ENCODE measurements around the gene EEA1. TPM values are rescaled to one million over a fixed set of nuclear protein-coding genes. Genes with fewer than 3 reads are reported as not detected.

The EEA1 gene
- total RNA-seq, 1 experiment from 2014 or later: 35.7 TPM

DNA sequence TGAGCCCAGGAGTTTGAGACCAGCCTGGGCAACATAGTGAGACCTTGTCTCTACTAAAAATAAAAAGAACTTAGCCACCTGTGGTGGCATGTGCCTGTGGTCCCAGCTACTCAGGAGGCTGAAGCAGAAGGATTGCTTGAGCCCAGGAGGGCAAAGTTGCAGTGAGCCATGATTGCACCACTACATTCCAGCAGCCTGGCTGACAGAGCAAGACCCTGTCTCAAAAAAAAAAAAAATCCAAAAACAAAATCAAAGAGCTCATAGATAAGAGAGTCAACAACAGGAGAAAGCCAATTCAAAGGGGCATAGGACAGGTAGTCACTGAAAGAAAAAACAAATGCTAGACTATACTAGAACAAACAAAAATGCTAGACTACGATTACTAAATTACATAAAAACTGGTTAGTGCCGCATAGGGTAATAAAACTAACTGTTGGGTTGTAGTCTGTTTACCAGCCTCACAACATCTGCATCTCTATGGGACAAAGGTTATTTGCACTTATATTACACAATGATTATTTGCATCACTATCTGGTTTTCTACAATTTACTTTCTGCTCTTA lies 16.6 kb upstream of the EEA1 start:
- no peak for DNase-seq (ENCODE audit: low spot score)
- intact Hi-C loops (cut with micrococcal nuclease; ENCODE audit: unreplicated experiment): no loop called here
- ChIA-PET POLR2A (ENCODE audit: low non-redundant PET) (no interaction called here), CTCF (no interaction called here)
- TF ChIP-seq EZH2 (IDR thresholded peaks at IDR 0.05; ENCODE audit: borderline replicate concordance, low read depth, low read length, poor library complexity, severe bottlenecking): no peak
- no peaks in the 10 kb centered on the region for H3K9me3 ChIP-seq (ENCODE audit: low read depth, low read length, poor library complexity, severe bottlenecking)
- H3K27ac ChIP-seq (ENCODE audit: low read depth, low read length, poor library complexity, severe bottlenecking): no peak overlapping the region
- no peak overlapping the region for H3K4me3 ChIP-seq (ENCODE audit: low read depth, low read length, poor library complexity, severe bottlenecking)
- H3K36me3 ChIP-seq (ENCODE audit: insufficient read depth, low read length, poor library complexity, severe bottlenecking): no peaks in the 10 kb centered on the region
- no peaks in the 10 kb centered on the region for H3K4me1 ChIP-seq (ENCODE audit: insufficient read depth, low read length, poor library complexity, severe bottlenecking)
- no peaks in the 10 kb centered on the region for H3K27me3 ChIP-seq (replicated peaks; ENCODE audit: insufficient read depth, low read depth, low read length, poor library complexity)
- BruUV-seq (replicated peaks): no TSS peak

DNA sequence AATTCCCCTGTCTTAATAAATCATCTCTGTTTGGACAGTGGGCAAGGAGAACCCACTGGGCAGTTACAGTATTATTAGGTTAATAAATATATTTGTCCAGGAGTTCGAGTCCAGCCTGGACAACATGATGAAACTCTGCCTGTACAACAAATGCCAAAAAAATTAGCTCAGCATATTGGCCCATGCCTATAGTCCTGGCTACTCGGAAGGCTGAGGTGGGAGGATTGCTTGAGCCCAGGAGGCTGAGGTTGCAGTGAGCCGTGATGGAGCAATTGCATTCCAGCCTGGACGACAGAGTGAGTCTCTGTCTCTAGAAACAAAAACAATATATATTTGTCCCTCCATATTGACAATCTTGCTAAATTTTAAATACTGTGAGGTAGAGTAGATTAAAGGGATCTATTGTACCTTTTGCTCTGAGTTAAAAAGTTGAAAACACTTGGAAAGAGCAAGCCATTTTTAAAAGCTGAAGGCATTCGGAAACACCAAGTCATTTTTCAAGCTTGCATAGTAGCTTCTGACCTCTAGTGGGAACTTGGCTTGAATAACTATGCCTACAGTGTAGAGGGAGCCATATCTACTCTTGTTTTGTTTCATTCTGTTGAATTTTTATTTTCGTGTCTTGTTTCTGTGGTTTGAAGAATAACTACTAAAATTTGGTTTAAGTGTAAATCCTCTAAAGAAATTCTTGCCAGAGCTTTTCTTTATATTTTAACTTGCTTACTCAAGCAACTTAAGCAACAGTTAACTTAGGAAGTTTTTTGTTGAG lies 14.6 kb upstream of the EEA1 start:
- TF ChIP-seq, protein P1, sequence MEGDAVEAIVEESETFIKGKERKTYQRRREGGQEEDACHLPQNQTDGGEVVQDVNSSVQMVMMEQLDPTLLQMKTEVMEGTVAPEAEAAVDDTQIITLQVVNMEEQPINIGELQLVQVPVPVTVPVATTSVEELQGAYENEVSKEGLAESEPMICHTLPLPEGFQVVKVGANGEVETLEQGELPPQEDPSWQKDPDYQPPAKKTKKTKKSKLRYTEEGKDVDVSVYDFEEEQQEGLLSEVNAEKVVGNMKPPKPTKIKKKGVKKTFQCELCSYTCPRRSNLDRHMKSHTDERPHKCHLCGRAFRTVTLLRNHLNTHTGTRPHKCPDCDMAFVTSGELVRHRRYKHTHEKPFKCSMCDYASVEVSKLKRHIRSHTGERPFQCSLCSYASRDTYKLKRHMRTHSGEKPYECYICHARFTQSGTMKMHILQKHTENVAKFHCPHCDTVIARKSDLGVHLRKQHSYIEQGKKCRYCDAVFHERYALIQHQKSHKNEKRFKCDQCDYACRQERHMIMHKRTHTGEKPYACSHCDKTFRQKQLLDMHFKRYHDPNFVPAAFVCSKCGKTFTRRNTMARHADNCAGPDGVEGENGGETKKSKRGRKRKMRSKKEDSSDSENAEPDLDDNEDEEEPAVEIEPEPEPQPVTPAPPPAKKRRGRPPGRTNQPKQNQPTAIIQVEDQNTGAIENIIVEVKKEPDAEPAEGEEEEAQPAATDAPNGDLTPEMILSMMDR (conservative IDR thresholded peaks at IDR 0.05; ENCODE audit: low read depth, low read length): 0 out of 2 replicates have a peak, but pooled peaks have one; percentile 15
- no peak for TF ChIP-seq EZH2 (IDR thresholded peaks at IDR 0.05; ENCODE audit: borderline replicate concordance, low read depth, low read length, poor library complexity, severe bottlenecking)
- intact Hi-C loops (cut with micrococcal nuclease; ENCODE audit: unreplicated experiment): no loop called here
- H3K27ac ChIP-seq (ENCODE audit: low read depth, low read length, poor library complexity, severe bottlenecking): no peak overlapping the region
- no peaks in the 10 kb centered on the region for H3K36me3 ChIP-seq (ENCODE audit: insufficient read depth, low read length, poor library complexity, severe bottlenecking)
- CTCF ChIA-PET: no interaction called here
- no peaks in the 10 kb centered on the region for H3K27me3 ChIP-seq (replicated peaks; ENCODE audit: insufficient read depth, low read depth, low read length, poor library complexity)
- H3K4me3 ChIP-seq (ENCODE audit: low read depth, low read length, poor library complexity, severe bottlenecking): no peak overlapping the region
- POLR2A ChIA-PET (ENCODE audit: low non-redundant PET): interaction anchor here (0.7 kb wide), 1 partner anchor 145 kb away, joined by 23 read pairs; no protein-coding TSS in a partner anchor
- no peaks in the 10 kb centered on the region for H3K9me3 ChIP-seq (ENCODE audit: low read depth, low read length, poor library complexity, severe bottlenecking)
- DNase-seq (ENCODE audit: low spot score): no peak
- no TSS peak for BruUV-seq (replicated peaks)
- no peaks in the 10 kb centered on the region for H3K4me1 ChIP-seq (ENCODE audit: insufficient read depth, low read length, poor library complexity, severe bottlenecking)

DNA sequence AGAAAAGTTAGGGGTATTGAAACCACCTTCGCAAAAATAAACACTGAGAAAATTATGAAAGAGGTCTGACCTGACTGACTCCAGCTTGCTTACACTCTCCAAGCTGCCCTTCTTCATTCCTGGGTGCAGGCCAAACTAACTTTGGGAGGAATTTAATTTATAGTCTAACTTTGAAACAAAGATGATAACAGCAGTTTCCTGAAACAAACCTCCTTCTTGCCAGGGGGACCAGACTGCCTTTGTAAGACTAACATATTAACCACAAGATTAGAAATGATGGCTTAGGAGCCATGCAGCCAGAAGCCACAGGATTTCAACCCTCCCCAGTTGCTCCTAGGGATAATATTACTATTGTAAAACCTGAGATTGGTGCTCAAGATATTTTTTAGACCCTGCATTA lies 13.8 kb upstream of the EEA1 start:
- intact Hi-C loops (cut with micrococcal nuclease; ENCODE audit: unreplicated experiment): no loop called here
- H3K4me1 ChIP-seq (ENCODE audit: insufficient read depth, low read length, poor library complexity, severe bottlenecking): no peaks in the 10 kb centered on the region
- no peaks in the 10 kb centered on the region for H3K9me3 ChIP-seq (ENCODE audit: low read depth, low read length, poor library complexity, severe bottlenecking)
- no peak overlapping the region for H3K4me3 ChIP-seq (ENCODE audit: low read depth, low read length, poor library complexity, severe bottlenecking)
- no peaks in the 10 kb centered on the region for H3K36me3 ChIP-seq (ENCODE audit: insufficient read depth, low read length, poor library complexity, severe bottlenecking)
- ChIA-PET CTCF (no interaction called here), POLR2A (ENCODE audit: low non-redundant PET) (no interaction called here)
- peak; percentile 34 for DNase-seq (ENCODE audit: low spot score)
- no peak overlapping the region for H3K27ac ChIP-seq (ENCODE audit: low read depth, low read length, poor library complexity, severe bottlenecking)
- H3K27me3 ChIP-seq (replicated peaks; ENCODE audit: insufficient read depth, low read depth, low read length, poor library complexity): no peaks in the 10 kb centered on the region
- BruUV-seq (replicated peaks): no TSS peak
- TF ChIP-seq, protein P1 (conservative IDR thresholded peaks at IDR 0.05; ENCODE audit: low read depth, low read length): no peak
- no peak for TF ChIP-seq EZH2 (IDR thresholded peaks at IDR 0.05; ENCODE audit: borderline replicate concordance, low read depth, low read length, poor library complexity, severe bottlenecking)

All from A673 (cell line).